ENCODE data around the gene OOEP.

- TF ChIP-seq RAD21 (IDR thresholded peaks at IDR 0.05; ENCODE audit: low read depth) (no peak), FOXM1 (IDR thresholded peaks at IDR 0.05; ENCODE audit: borderline replicate concordance, low read depth) (no peak), TCF12 (IDR thresholded peaks at IDR 0.05; ENCODE audit: low read depth) (no peak), TAF1 (IDR thresholded peaks at IDR 0.05; ENCODE audit: low read depth) (no peak), EGR1 (IDR thresholded peaks at IDR 0.05) (no peak), CREB1 (IDR thresholded peaks at IDR 0.05; ENCODE audit: low read depth) (no peak), TEAD4 (IDR thresholded peaks at IDR 0.05) (no peak), YY1 (IDR thresholded peaks at IDR 0.05; ENCODE audit: low read depth) (no peak), REST (IDR thresholded peaks at IDR 0.05; ENCODE audit: low read depth) (no peak), EP300 (IDR thresholded peaks at IDR 0.05; ENCODE audit: borderline replicate concordance) (no peak), MAX (IDR thresholded peaks at IDR 0.05) (no peak)
Measured at GRCh38 chr6:73382462-73383113, 12.9 kb upstream of the OOEP start.

Measured in Ishikawa (cell line).